HG02852 (cell line): ENCODE measurements around the gene CACNA1E.

ENCODE experiments used
- ATAC-seq: cut with Tn5 transposase; IDR thresholded peaks from one replicate; pipeline ENCODE4 v1.9.1; 2021; ENCODE audit warnings: mild to moderate bottlenecking, moderate library complexity; ENCODE audit not compliant: unreplicated experiment

The CACNA1E gene

DNA sequence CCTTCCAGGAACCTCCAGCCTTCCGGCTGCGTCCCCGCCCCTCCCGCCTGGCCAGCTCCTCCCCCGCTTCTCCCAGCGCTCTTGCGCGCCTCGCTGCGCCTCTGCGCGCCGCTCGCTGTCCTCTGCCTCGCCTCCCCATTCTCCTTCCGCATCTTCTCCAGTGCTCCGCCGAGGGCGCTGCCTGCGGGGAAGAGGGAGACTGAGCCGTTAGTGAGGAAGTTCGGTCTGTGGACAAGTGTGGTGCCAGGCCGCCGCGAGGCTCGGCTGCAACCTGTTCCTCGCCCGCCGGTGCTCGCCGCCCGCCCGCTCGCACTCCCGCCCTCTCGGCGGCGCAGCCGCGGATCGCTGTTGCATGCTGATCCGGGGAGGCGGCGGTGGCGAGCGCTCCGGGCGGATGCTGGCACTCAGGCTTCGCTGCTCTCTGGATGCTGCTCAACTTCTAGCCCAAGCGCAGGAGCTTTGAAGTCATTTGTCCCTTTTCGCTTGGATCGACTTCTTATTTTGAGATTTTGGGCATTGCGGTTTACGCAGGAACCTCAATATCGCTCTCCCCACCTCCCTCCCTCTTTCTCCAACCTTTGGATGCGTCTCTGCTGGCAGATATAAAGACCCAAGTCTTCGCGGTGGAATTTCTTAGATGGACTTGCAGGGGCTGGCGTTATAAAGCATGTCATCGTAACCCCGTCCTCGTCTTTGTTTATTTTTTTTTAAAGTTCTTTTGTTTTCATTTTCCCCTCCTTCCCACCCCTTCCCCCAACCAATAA, 614 bp upstream of the CACNA1E start:
- ATAC-seq = peak; percentile 48

DNA sequence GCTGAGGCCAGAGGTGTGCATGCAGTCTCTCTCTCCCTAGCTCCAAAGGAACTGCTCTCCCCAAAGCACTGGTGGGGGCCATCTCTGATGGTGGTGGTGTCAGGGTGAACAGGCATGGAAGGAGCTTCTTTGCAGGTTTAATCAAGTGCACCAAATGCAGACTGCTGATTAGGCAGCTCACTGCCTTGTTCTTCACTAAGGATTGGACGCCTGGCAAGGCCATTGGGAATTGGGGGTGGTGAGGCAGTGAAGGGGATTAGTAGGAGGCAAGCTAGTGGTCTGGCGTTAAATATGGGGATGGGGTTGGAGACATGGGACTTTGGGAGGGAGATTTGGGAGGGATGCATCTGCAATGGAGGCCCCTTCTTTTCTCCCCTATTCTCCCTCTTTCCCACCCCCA, 1.5 kb downstream of the CACNA1E start:
- no peak for ATAC-seq

DNA sequence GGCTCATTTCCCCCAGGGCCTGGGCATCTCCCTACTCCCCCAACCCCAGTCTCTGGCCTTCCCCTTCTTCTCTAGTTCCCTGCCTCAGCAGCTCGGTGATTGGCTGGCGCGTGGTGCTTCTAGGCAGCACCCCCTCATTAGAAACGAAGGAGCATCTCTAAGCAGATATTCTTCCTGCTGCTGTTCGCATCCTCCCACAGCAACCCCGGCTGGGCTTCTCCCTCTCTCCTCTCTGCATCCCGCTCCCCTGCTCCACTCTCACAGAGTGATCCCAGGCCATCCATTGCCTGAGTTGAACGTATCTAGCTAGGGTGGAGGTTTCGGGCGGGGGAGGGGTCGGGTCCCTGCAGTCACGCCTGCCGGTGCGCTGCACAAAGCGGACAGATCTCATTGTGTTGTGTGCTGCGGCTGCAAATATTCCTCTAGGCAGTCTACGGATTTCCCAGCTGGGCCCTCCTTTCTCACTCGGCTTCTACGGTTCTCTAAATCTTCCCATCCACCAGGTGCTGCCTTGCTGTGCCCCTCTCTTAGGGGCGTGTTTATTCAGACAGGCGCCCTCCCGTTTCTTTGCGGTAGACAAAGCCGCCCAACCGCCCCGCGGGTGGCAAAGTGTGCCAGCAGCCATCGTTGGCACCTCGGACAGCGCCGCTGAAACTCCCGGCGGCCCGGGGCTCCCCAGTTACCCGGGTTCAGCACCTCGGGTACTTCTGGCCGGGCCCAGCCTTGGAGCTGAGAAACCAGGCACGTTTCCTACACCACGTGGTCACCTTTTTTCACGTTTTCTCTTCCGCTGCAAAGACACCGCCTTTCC, 2.2 kb downstream of the CACNA1E start:
- ATAC-seq = peak; percentile 55

DNA sequence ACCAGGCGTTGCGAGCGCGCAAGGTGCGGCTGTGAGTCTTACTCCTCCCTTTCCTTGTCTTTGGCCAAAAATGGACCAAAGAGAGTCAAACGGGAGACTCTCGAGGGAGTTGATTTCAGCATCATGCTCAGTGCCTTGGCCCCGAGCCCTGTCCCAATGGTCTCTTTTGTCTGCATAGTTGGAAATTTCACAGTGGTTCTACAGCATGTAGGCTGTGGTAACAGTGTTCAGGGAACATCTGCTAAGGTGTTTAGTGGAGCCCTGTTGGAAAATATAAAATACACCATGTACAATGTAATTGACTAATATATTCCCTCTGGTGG, 2.7 kb downstream of the CACNA1E start:
- ATAC-seq = no peak

DNA sequence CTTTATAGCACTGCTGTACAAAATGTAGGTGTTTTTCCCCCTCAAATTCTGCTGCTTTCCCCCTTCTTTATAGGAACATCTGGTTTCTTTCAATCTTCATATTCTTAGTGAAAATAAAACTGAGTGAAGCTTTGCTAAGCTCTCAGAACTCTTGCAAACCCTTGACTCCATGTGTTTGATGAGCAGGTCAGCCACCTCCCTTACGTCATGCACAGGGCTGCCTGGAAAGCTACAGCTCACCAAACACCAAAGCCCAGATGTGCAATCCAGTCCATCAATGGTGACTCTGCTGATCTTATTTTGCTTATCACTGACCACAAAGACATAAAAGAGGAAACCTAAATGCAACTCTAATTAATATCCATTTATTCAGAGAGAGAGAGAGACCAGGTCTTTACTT, 5.5 kb downstream of the CACNA1E start:
- ATAC-seq = no peak

DNA sequence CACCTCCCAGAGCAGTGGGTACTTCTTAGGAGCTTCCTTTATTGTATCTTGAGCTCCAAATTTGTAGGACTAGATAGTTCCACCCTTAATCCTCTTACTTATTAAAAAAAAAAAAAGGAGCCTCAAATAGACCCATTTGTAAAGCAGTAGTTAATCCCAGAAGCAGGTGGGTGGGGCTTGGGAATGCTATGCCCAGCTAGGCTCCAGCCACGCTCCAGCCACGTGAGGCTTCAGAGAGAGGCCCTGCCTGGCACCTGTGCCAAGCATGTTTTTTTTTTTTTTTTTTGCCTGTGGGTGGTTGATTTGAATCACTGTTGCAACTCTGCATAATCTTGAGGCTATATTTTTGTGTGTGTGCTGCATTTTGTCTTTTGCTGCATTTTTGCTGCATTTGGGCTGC, 7.0 kb downstream of the CACNA1E start:
- no peak for ATAC-seq

DNA sequence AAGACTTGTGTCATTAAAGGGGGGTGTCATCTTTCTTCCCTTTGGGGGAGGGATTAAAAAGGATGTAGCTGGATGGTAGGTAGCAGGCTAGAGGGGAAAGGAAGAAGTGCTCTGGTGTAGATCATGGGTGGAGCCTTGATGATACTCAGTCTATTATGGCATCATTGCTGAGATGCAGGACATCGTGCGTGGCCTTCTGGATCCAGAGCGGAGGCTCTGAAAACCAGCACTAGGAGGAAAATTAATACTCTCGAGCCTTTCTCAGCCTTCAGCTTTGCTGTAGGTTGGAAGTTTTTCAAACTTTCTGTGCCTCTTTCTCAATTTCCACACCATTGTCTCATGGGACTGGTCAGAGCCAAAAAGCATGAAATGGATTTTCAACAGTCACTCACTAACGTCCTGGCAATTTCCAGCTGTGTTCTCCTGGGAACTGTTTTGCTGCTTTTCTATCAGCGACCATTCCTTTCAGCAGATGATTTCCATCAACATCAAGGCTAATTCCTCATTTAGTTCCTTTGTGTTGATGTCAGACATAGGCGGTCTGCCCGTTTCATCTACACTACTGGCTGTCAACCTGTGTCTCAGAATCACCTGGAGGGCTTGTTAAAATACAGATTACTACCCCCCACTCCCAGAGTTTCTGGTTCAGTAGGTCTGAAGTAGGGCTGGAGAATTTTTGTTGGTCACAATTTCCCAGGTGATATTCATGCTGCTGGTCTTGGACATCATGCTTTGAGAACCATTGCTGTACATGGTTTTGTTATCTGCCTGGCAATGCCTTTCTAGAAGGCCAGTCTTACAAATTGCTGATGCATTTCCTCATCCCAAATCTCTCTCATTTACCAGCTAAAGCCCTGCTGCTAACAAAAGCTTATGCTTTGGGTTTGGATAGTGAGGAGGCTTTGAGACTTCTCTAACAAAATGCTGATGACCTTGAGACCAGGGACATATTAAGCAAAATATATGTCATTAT, 7.7 kb downstream of the CACNA1E start:
- no peak for ATAC-seq

DNA sequence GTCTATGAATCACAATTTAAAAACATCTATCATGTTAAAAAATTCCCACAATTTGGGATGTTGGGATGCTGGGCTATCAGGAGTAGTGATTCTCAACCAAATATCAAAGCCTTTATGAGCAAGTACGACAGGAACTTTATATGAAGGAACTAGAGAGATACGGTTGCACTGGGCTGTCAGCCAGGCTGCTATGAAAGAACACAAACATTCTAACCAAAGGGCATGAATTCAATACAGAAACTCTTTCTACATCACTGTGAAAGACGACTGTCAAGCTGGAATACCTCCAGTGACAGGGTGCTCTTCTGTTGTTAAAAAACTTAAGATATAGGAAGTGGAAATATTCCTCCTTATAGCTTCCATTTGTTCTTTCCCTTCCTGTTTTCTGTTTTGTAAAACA, 9.8 kb downstream of the CACNA1E start:
- no peak for ATAC-seq

DNA sequence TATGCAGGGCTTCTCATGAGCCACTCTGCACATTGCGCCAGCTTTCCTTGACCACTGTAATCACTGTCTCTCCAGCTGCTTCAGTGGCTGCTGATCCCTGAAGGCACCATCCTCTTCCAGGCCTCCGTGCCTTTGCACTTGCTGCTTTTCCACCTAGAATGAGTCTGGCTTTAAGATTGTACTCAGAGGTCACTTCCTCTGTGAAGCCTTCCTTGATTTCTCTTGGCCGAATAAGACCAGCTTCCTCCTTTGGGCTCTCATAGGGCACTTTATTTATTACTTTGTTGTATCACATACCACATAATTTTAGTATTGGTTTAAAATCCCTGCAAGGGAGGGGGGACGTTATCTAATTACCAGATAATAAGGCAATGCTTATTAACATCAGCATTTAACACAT, 10.6 kb downstream of the CACNA1E start:
- ATAC-seq = no peak

DNA sequence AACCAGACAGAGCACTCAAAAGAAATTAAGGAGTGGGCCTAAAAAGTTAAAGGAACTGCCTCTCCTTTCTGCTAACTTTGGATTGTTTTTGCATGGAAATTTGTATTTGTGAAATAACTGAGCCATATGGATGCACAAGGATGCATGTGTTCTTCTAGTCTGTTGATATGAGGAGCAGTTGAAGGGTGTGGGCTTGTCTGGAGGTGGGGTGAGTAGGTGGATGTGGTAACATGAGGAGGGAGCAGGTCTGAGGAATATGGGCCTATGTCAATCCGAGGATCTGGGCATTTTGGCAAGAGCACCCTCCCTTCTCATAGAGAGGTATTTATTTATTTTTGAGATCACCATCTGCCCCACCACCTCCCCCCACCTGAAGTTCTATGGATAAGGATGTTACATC, 13.4 kb downstream of the CACNA1E start:
- ATAC-seq = no peak

DNA sequence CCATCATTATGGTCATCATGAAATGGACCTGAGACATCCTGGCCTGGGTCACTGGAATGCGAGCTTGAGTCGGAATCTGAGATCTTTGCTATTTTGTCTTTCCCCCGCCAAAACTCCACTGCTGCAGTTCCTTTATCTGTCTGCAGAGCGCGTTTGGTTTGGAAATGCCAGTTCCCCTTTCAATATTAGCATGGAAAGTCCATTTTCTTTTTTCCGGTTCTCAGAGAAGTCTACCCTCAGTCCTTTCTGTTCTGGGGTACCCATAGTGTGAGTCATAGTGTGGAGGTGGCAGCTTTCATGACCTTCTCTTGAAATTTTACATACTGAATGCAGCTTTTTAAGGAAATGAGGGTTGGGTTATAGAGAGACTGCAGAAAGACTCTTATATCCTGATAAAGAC, 14.6 kb downstream of the CACNA1E start:
- no peak for ATAC-seq

DNA sequence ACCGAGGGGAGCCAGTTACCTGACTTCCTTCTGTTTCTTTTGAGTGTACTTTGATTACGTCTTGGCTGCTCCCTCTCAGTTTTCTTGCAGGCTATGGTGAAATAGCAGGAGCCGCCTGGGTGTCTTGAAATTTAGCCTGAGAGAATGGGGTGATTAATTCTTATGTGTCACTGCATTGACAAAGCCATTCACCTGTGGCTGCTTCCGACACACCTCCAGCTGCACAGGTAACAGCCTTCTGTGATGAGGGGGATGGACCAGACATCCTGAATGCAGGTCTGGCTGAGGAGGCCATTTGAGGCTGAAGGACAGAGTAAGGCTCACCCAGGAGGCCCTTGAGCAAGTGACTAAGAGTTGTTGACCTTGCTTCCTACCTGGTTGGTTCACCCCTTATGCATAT, 16.5 kb downstream of the CACNA1E start:
- ATAC-seq = no peak

DNA sequence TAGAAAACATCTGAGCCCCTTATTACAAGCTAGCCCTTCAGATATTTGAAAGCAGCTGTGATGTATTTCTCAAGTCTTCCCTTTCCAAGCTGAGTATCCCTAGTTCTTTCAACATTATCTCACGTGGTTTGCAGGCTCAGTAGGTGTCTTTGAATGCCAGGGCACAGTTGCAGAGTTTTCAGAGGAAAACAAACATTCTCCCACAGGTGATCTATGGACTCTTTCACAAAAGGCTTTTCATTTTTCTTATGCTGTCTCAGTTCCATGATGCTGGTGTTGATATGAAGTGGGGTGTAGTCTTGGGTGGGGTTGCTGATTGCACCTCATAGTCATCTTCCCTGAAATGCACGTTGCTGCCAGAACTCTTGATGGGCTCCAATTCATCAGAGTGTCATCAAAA, 17.3 kb downstream of the CACNA1E start:
- ATAC-seq = no peak

DNA sequence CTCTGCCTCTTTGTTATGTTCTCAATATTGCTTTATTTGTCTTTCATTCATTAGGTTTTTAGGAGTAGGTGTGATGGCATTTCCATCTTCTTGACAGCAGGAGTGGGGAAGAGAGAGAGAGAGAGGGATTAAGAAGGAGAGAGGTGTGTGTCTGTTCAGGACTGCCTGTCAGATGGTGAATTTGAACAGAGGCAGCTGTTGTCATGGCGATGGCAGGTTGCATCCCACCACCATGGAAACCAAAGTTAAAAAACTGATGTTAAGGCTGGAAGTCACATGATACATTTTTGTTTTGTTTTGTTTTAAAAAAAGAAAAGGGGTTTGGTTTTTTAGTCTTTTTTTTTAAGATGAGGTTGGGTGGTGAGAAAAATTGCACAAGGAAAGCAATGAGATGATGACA, 18.3 kb downstream of the CACNA1E start:
- ATAC-seq = no peak

DNA sequence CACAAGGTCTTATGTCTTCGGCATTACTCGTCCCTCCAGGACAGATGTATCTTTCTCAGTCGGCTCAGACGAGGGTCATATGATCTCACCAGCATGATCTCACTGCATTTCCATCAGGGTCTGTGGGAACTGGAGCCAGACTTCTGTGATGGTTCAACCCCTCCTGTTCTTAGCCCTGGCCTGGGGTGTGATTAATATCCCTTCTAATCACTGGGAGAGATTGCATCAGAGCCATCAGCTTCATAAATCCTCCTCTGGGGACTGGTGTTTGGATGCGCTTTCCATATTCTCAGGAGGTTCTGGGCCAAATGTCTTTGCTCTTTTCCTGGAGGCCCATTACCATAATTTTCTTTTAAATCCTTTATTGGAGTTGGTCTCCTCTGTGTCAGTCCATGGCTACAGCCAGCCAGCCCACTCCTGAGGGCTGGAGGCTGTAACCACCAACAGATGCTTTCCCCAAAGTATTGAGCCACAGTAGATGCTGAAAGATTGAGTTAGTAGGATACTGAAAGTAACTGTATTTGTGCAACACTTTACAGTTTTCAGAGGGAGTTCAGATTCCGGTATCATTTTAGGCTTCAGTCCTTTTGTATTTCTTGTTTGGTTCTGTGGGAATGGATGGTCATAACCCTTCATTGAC, 20.0 kb downstream of the CACNA1E start:
- ATAC-seq = no peak

DNA sequence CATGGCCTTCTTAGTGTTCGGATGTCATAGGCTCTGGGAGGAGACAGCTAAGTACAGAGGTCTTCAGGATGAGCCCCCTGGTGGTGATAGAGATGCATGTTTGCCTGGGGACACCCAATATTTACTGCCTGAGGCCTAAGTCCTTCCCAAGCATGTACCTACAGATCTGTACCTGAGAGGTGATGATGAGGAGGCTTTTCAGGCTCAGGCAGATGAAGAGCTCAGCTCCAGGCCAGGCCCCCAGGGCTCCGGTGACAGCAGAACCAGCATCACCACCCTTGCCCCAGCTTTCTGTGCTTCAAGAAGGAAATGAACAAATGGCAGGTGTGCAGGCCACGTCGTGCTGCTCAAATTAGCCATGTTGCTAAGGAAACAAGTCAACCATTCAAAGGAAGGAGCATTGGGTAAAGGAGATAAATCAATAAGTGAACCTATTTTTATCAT, 21.1 kb downstream of the CACNA1E start:
- peak; percentile 49 for ATAC-seq

DNA sequence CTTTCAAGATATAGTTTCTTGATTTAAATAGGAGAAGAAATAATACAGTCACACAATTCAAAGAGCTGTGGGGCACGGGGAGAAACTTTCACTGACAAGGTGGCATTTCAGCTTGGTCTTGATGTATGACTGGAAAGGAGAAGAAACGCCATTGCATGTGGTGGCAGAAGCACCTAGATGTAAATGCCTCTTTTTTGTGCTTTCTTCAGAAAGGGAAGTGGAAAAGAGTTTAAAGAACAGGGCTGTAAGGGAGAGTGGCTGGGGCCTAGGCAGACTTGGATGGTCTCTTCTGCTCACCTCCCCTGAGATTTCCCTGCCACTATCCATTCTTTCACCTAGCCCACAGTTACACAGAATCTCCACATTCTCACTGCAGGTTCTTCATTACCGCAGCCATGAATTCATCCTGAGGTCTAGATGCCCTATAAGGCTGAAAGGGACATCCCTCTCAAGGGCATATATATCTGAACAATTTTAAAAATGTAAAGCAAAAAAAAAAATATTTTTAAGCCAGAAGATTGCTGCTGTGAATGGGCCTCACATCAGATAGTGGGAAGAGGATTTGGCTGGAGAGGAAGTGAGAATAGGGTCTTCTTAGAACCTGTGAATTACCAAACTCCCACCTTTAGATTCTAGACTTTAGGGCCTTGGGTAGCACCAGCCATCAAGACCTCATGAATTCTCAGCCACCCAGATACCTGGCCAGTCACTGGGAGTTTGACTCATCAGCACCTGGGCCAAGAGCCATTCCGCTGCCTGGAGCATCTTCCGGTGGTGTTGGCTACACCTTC, 23.4 kb downstream of the CACNA1E start:
- ATAC-seq = no peak

DNA sequence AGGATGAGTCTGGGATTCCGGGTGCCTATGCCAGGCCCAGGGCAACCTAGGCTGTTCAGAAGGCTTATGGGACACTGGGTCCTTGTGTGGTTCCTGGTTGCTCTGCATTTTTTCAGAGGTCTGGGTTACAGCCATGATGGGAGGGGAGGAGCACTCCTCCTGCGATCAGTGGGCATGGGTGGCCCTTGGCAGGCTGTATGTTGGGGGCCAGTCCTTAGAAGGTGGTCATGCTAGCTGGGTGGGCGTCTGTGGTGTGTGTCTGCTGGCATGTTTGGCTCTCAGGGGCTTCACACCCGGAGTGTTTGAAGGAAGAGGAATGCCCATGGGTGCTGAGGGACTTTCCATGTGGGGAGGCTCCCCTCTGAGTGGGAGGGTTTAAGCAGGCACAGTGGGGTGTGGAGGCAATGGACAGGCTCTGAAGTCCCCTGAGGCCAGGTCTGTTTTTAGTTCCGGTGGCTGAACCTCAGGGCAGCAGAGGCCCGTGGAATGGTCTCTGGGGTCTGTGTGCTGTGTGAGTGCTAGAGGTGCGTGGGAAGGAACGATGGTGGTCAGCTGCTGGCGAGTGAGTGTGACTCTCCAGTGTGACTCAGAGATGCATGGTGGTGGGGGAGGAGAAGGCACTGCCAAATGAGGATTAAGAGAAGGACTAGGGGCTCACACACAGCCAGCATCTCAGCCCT, 25.3 kb downstream of the CACNA1E start:
- ATAC-seq = no peak

DNA sequence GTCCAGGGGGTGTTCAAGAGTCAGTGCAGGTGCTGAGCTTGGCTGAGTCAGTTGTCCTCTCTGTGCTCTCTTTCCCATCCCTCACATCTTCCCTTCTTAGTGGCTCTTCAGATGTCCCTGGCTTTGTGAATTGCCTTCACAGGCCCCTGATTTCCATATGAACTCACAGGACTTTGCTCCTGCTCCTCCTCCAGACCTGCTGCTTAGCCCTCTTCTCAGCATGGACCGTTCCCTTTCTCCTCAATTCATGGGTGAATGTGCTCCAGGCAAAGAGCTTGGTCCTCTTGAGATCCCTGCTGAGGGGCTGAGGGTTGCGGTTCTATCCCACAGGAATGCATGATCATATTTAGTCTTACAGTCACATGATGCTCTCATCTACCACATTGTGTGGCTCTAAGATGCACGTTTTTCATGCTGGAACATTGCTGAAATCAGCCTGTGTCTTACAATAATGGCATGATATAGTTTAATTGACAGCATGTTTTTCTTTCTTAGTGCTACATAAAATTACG, 30.5 kb downstream of the CACNA1E start:
- ATAC-seq = no peak
